Right lobe of liver (tissue), 4 donors: ENCODE measurements around the gene GFOD1.

ENCODE experiments used
- CTCF ChIP-seq, 4 donors: fragments of 200-600 bp in 3 of 4; fragments of 450-650 bp in 1 of 4; IDR thresholded peaks; one replicate each; pipeline versions ENCODE4 v1.5.1 to v1.8.0; 2016 to 2022; ENCODE audit warnings: antibody characterized with exemption in 4 of 4, mild to moderate bottlenecking in 2 of 4
- POLR2A ChIP-seq: fragments of 450-650 bp; IDR thresholded peaks from one replicate; pipeline ENCODE4 v1.6.1; 2017; ENCODE audit warnings: antibody characterized with exemption, mild to moderate bottlenecking
- donor health status: DM: no; HTN: no; CAD: no.
- donor health status: DM: no; HTN: no; CAD: no.
- donor health status: DM: no; HTN: yes; CAD: no.

- TF ChIP-seq POLR2A (no peak), CTCF (IDR thresholded peaks at IDR 0.05) (no peak)
Measured at GRCh38 chr6:13417431-13417830, 70.0 kb downstream of the GFOD1 start.
